Ishikawa (cell line): Measurements from ENCODE around the gene ADAP1.

Source experiments
- CEBPB ChIP-seq: IDR thresholded peaks from 2 replicates; pipeline ENCODE4 v1.6.1; 2012
- CREB1 ChIP-seq: IDR thresholded peaks from 2 replicates; pipeline ENCODE4 v1.6.1; 2012; ENCODE audit warnings: low read depth
- EP300 ChIP-seq: IDR thresholded peaks from 2 replicates; pipeline ENCODE4 v1.6.1; 2012; ENCODE audit warnings: borderline replicate concordance
- TAF1 ChIP-seq: IDR thresholded peaks from 2 replicates; pipeline ENCODE4 v1.6.1; 2012; ENCODE audit warnings: low read depth, mild to moderate bottlenecking
- TCF12 ChIP-seq: IDR thresholded peaks from 2 replicates; pipeline ENCODE4 v1.6.1; 2012; ENCODE audit warnings: low read depth
- YY1 ChIP-seq: IDR thresholded peaks from 2 replicates; pipeline ENCODE4 v1.6.1; 2012; ENCODE audit warnings: low read depth
- TF ChIP-seq, protein P1 (sequence below): IDR thresholded peaks from 2 replicates; pipeline ENCODE4 v1.6.1; 2012; ENCODE audit warnings: low read depth, mild to moderate bottlenecking

GRCh38 chr7:956031-956430, 1.6 kb upstream of the ADAP1 start:
- TF ChIP-seq CREB1, result no peak
- TF ChIP-seq, protein P1, sequence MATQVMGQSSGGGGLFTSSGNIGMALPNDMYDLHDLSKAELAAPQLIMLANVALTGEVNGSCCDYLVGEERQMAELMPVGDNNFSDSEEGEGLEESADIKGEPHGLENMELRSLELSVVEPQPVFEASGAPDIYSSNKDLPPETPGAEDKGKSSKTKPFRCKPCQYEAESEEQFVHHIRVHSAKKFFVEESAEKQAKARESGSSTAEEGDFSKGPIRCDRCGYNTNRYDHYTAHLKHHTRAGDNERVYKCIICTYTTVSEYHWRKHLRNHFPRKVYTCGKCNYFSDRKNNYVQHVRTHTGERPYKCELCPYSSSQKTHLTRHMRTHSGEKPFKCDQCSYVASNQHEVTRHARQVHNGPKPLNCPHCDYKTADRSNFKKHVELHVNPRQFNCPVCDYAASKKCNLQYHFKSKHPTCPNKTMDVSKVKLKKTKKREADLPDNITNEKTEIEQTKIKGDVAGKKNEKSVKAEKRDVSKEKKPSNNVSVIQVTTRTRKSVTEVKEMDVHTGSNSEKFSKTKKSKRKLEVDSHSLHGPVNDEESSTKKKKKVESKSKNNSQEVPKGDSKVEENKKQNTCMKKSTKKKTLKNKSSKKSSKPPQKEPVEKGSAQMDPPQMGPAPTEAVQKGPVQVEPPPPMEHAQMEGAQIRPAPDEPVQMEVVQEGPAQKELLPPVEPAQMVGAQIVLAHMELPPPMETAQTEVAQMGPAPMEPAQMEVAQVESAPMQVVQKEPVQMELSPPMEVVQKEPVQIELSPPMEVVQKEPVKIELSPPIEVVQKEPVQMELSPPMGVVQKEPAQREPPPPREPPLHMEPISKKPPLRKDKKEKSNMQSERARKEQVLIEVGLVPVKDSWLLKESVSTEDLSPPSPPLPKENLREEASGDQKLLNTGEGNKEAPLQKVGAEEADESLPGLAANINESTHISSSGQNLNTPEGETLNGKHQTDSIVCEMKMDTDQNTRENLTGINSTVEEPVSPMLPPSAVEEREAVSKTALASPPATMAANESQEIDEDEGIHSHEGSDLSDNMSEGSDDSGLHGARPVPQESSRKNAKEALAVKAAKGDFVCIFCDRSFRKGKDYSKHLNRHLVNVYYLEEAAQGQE, result no peak
- no peak for TF ChIP-seq CEBPB
- no peak for TF ChIP-seq TAF1
- no peak for TF ChIP-seq EP300
- TF ChIP-seq YY1, result no peak
- no peak for TF ChIP-seq TCF12
